Activated naive CD4-positive, alpha-beta T cell treated with anti-CD3 and anti-CD28 coated beads, Interleukin-2, amount 50 U/mL, for 24 hours (primary cell): ENCODE data around the gene STAT3.
A peak's percentile ranks its signal among the peaks of the same experiment; 100 is the strongest.
"Not testable (repeated sequence)": the region's sequence is repeated elsewhere in the genome, so short reads cannot be mapped to it uniquely, and the experiment has no call there.

Experiments used
- H3K27ac Mint-ChIP-seq: one replicate; pipeline ENCODE4 v1.8.0; 2021; ENCODE audit warnings: mild to moderate bottlenecking, mixed read lengths
- H3K27me3 Mint-ChIP-seq: one replicate; pipeline ENCODE4 v1.8.0; 2021; ENCODE audit warnings: mixed read lengths
- H3K36me3 Mint-ChIP-seq: one replicate; pipeline ENCODE4 v1.8.0; 2021; ENCODE audit warnings: mixed read lengths
- H3K4me1 Mint-ChIP-seq: one replicate; pipeline ENCODE4 v1.8.0; 2021; ENCODE audit warnings: mixed read lengths
- H3K4me3 Mint-ChIP-seq: one replicate; pipeline ENCODE4 v1.8.0; 2021; ENCODE audit warnings: mild to moderate bottlenecking, mixed read lengths
- H3K9me3 Mint-ChIP-seq: one replicate; pipeline ENCODE4 v1.8.0; 2021; ENCODE audit warnings: mixed read lengths

STAT3 gene

GRCh38 chr17:42270596-42270995, 117.6 kb downstream of the STAT3 start:
- Mint-ChIP-seq H3K27ac (peak overlapping the region; percentile 98), H3K27me3 (no peaks in the 10 kb centered on the region), H3K9me3 (no peaks in the 10 kb centered on the region), H3K4me1 (peaks cover 80% of the 10 kb centered on the region), H3K36me3 (peaks cover 18% of the 10 kb centered on the region), H3K4me3 (peak overlapping the region; percentile 99)

- Mint-ChIP-seq H3K36me3 (peaks cover 15% of the 10 kb centered on the region), H3K9me3 (no peaks in the 10 kb centered on the region), H3K4me1 (peaks cover 83% of the 10 kb centered on the region), H3K27ac (peak overlapping the region; percentile 91), H3K4me3 (peak overlapping the region; percentile 53), H3K27me3 (no peaks in the 10 kb centered on the region)
Measured at GRCh38 chr17:42270170-42270535, 118.1 kb downstream of the STAT3 start.

- Mint-ChIP-seq H3K4me3 (peak overlapping the region; percentile 53), H3K27ac (peak overlapping the region; percentile 91)
Measured at GRCh38 chr17:42268236-42268635, 120.0 kb downstream of the STAT3 start.

GRCh38 chr17:42266918-42267766, 121.1 kb downstream of the STAT3 start:
- H3K27ac Mint-ChIP-seq, result peak overlapping the region; percentile 95
- peaks cover 9% of the 10 kb centered on the region for H3K36me3 Mint-ChIP-seq
- peak overlapping the region; percentile 80 for H3K4me3 Mint-ChIP-seq
- H3K27me3 Mint-ChIP-seq, result no peaks in the 10 kb centered on the region
- H3K9me3 Mint-ChIP-seq, result no peaks in the 10 kb centered on the region
- peaks cover 69% of the 10 kb centered on the region for H3K4me1 Mint-ChIP-seq

More at GRCh38 chr17:42268236-42268635, 120.0 kb downstream of the STAT3 start:
- Mint-ChIP-seq H3K27me3 (no peaks in the 10 kb centered on the region), H3K4me1 (peaks cover 74% of the 10 kb centered on the region), H3K9me3 (no peaks in the 10 kb centered on the region), H3K36me3 (peaks cover 9% of the 10 kb centered on the region)

GRCh38 chr17:42266462-42266861, 121.8 kb downstream of the STAT3 start:
- Mint-ChIP-seq H3K4me1 (peaks cover 66% of the 10 kb centered on the region), H3K27ac (peak overlapping the region; percentile 95), H3K9me3 (no peaks in the 10 kb centered on the region), H3K4me3 (peak overlapping the region; percentile 80), H3K27me3 (no peaks in the 10 kb centered on the region), H3K36me3 (peaks cover 8% of the 10 kb centered on the region)

- not testable (repeated sequence) for H3K36me3 Mint-ChIP-seq, H3K4me3 Mint-ChIP-seq, H3K27me3 Mint-ChIP-seq, H3K9me3 Mint-ChIP-seq, H3K27ac Mint-ChIP-seq
- peaks cover 58% of the 10 kb centered on the region for H3K4me1 Mint-ChIP-seq
Measured at GRCh38 chr17:42264366-42264765, 123.9 kb downstream of the STAT3 start.
